HG02623 (cell line): ENCODE measurements around the gene PPP2R3B.

Experiments used
- ATAC-seq: cut with Tn5 transposase; IDR thresholded peaks from one replicate; pipeline ENCODE4 v1.9.1; 2021; ENCODE audit warnings: moderate library complexity; ENCODE audit not compliant: unreplicated experiment

Gene PPP2R3B

GRCh38 chrX:372856-373640 lies 13.7 kb downstream of the PPP2R3B start:
- no peak for ATAC-seq

GRCh38 chrX:371907-372306 lies 14.8 kb downstream of the PPP2R3B start:
- no peak for ATAC-seq

GRCh38 chrX:370963-371745 lies 15.6 kb downstream of the PPP2R3B start:
- no peak for ATAC-seq

- ATAC-seq, result no peak
These were observed 16.3 kb downstream of the PPP2R3B start for GRCh38 chrX:370244-370962.

- ATAC-seq, result no peak
These were observed 17.1 kb downstream of the PPP2R3B start for GRCh38 chrX:369563-370101.

GRCh38 chrX:368811-369562 lies 17.7 kb downstream of the PPP2R3B start:
- no peak for ATAC-seq

GRCh38 chrX:367866-368265 lies 18.8 kb downstream of the PPP2R3B start:
- no peak for ATAC-seq

- ATAC-seq, result no peak
These were observed 19.4 kb downstream of the PPP2R3B start for GRCh38 chrX:367349-367748.

- no peak for ATAC-seq
These were observed 22.9 kb downstream of the PPP2R3B start for GRCh38 chrX:363621-364375.

- ATAC-seq, result no peak
These were observed 23.6 kb downstream of the PPP2R3B start for GRCh38 chrX:362937-363620.

- ATAC-seq, result no peak
These were observed 24.4 kb downstream of the PPP2R3B start for GRCh38 chrX:362351-362750.

- no peak for ATAC-seq
These were observed 25.2 kb downstream of the PPP2R3B start for GRCh38 chrX:361231-362145.

- no peak for ATAC-seq
These were observed 26.1 kb downstream of the PPP2R3B start for GRCh38 chrX:360496-361150.

GRCh38 chrX:358651-359143 lies 28.0 kb downstream of the PPP2R3B start:
- ATAC-seq, result no peak

- ATAC-seq, result no peak
These were observed 28.8 kb downstream of the PPP2R3B start for GRCh38 chrX:357693-358471.

GRCh38 chrX:357035-357692 lies 29.5 kb downstream of the PPP2R3B start:
- ATAC-seq, result no peak
